Mesenchymal stem cell (in vitro differentiated cells and primary cell): ENCODE measurements around the gene CBFA2T2.
"Not testable (repeated sequence)": the region's sequence is repeated elsewhere in the genome, so short reads cannot be mapped to it uniquely, and the experiment has no call there.

Experiments
- DNase-seq: peaks from one replicate; pipeline ENCODE4 v3.0.0-alpha.2; 2013
- H2AFZ ChIP-seq: one replicate; pipeline ENCODE4 v1.6.1; 2013; ENCODE audit warnings: low read depth, mild to moderate bottlenecking, control low read depth, inconsistent platforms, low read length, moderate library complexity
- H2AK5ac ChIP-seq: 2 replicates; pipeline ENCODE4 v1.6.1; 2013; ENCODE audit warnings: low read length, moderate library complexity, mild to moderate bottlenecking, inconsistent platforms; ENCODE audit not compliant: severe bottlenecking
- H2BK120ac ChIP-seq: one replicate; pipeline ENCODE4 v1.6.1; 2013; ENCODE audit warnings: low read depth, mild to moderate bottlenecking, inconsistent platforms, low read length, moderate library complexity
- H2BK12ac ChIP-seq, 2 experiments: one replicate each; pipeline ENCODE4 v1.6.1; 2013; ENCODE audit warnings: inconsistent platforms in 2 of 2, low read length in 2 of 2, mild to moderate bottlenecking in 2 of 2, moderate library complexity in 2 of 2, control low read depth in 1 of 2
- H2BK15ac ChIP-seq: one replicate; pipeline ENCODE4 v1.6.1; 2013; ENCODE audit warnings: mild to moderate bottlenecking, low read depth, inconsistent platforms; ENCODE audit not compliant: poor library complexity, severe bottlenecking
- H2BK5ac ChIP-seq: 2 replicates; pipeline ENCODE4 v1.6.1; 2013; ENCODE audit warnings: low read depth, mild to moderate bottlenecking, low read length, control low read depth, inconsistent platforms; ENCODE audit not compliant: poor library complexity, severe bottlenecking
- H3K14ac ChIP-seq, 2 experiments: one replicate each; pipeline ENCODE4 v1.6.1; 2013; ENCODE audit warnings: inconsistent platforms in 2 of 2, low read length in 2 of 2, control low read depth in 1 of 2, mild to moderate bottlenecking in 1 of 2, moderate library complexity in 1 of 2
- H3K18ac ChIP-seq, 2 experiments: one replicate each; pipeline ENCODE4 v1.6.1; 2013; ENCODE audit warnings: inconsistent platforms in 2 of 2, low read length in 2 of 2, control low read depth in 1 of 2, low read depth in 1 of 2, mild to moderate bottlenecking in 1 of 2
- H3K23ac ChIP-seq, 2 experiments: one replicate each; pipeline ENCODE4 v1.6.1; 2013; ENCODE audit warnings: inconsistent platforms in 2 of 2, low read length in 2 of 2, mild to moderate bottlenecking in 2 of 2, moderate library complexity in 2 of 2, control low read depth in 1 of 2
- H3K27ac ChIP-seq: 2 replicates; pipeline ENCODE4 v1.5.1; 2013; ENCODE audit warnings: mild to moderate bottlenecking, moderate library complexity, low read length, control low read depth, inconsistent platforms; ENCODE audit not compliant: poor library complexity, severe bottlenecking
- H3K27me3 ChIP-seq, 2 experiments: 2 replicates each; pipeline versions ENCODE4 v1.6.1 to v1.7.0; 2013; ENCODE audit warnings: low read length in 2 of 2, mild to moderate bottlenecking in 2 of 2, moderate library complexity in 2 of 2, control low read depth in 1 of 2, inconsistent platforms in 1 of 2; ENCODE audit not compliant: control insufficient read depth in 1 of 2, insufficient read depth in 1 of 2
- H3K36me3 ChIP-seq, 2 experiments: 2 replicates each; pipeline versions ENCODE4 v1.6.1 to v1.7.0; 2013; ENCODE audit warnings: low read length in 2 of 2, control low read depth in 1 of 2, inconsistent platforms in 1 of 2, low read depth in 1 of 2, mild to moderate bottlenecking in 1 of 2; ENCODE audit not compliant: insufficient read depth in 2 of 2, control insufficient read depth in 1 of 2
- H3K4ac ChIP-seq, 2 experiments: one replicate each; pipeline ENCODE4 v1.6.1; 2013; ENCODE audit warnings: inconsistent platforms in 2 of 2, low read length in 2 of 2, mild to moderate bottlenecking in 2 of 2, moderate library complexity in 2 of 2, control low read depth in 1 of 2, low read depth in 1 of 2
- H3K4me1 ChIP-seq: 2 replicates; pipeline ENCODE4 v1.6.1; 2013; ENCODE audit warnings: low read depth, low read length, control low read depth; ENCODE audit not compliant: control insufficient read depth, insufficient read depth
- H3K4me2 ChIP-seq: 2 replicates; pipeline ENCODE4 v1.6.1; 2013; ENCODE audit warnings: low read length, mild to moderate bottlenecking, inconsistent platforms; ENCODE audit not compliant: poor library complexity, severe bottlenecking
- H3K4me3 ChIP-seq, 2 experiments: 2 replicates each; pipeline versions ENCODE4 v1.5.1 to v1.7.0; 2013; ENCODE audit warnings: low read length in 2 of 2, mild to moderate bottlenecking in 2 of 2, control low read depth in 1 of 2, low read depth in 1 of 2; ENCODE audit not compliant: insufficient read depth in 1 of 2
- H3K79me1 ChIP-seq: replicated peaks from 2 replicates; pipeline ENCODE4 v1.6.1; 2013; ENCODE audit warnings: mild to moderate bottlenecking, control low read depth, low read length, inconsistent platforms; ENCODE audit not compliant: poor library complexity, severe bottlenecking
- H3K9ac ChIP-seq: 2 replicates; pipeline ENCODE4 v1.7.0; 2013; ENCODE audit warnings: mild to moderate bottlenecking, low read length, moderate library complexity
- H3K9me3 ChIP-seq: 2 replicates; pipeline ENCODE4 v1.7.0; 2013; ENCODE audit warnings: mild to moderate bottlenecking, low read length; ENCODE audit not compliant: control insufficient read depth
- H4K8ac ChIP-seq: one replicate; pipeline ENCODE4 v1.6.1; 2013; ENCODE audit warnings: inconsistent platforms, mild to moderate bottlenecking, low read length, moderate library complexity
- H4K91ac ChIP-seq: one replicate; pipeline ENCODE4 v1.6.1; 2013; ENCODE audit warnings: mild to moderate bottlenecking, low read length, inconsistent platforms
- WGBS: methylation state at CpG from one replicate; pipeline ENCODE4 v1.1.7; 2013; ENCODE audit warnings: mixed read lengths; 5-methylcytosine and 5-hydroxymethylcytosine counted together

The CBFA2T2 gene

DNA sequence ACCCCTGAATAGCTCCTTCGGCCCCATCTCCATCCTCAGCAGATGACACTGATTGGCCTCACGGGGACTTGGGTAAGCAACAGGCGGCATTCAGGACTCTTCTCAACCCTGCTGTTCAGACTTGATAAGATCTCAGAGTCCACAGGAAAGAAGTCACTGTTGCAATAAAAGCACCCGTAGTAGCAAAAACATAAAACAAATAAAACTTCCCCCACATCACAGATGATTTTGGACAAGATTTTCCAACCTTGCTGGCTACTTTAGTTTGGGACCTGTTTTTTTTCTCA is 155.1 kb downstream of the CBFA2T2 start:
- peaks cover 15% of the 10 kb centered on the region for H3K4me1 ChIP-seq
- H3K9ac ChIP-seq = no peak overlapping the region
- no peak overlapping the region for H3K23ac ChIP-seq
- H2AFZ ChIP-seq = no peak overlapping the region
- no peak for DNase-seq
- H3K79me1 ChIP-seq = peaks cover 3% of the 10 kb centered on the region
- no peaks in the 10 kb centered on the region for H3K9me3 ChIP-seq
- H3K14ac ChIP-seq = no peak overlapping the region
- no peaks in the 10 kb centered on the region for H3K27me3 ChIP-seq
- H2BK5ac ChIP-seq = no peak overlapping the region
- H4K8ac ChIP-seq = no peak overlapping the region
- H3K4me2 ChIP-seq = no peak overlapping the region
- 67% methylated on average over 4 of the region's 4 CpGs for WGBS
- H2AK5ac ChIP-seq = no peak overlapping the region
- H2BK120ac ChIP-seq = no peak overlapping the region
- peaks cover 47 to 54% of the 10 kb centered on the region in 2 experiments for H3K36me3 ChIP-seq
- H3K27ac ChIP-seq = no peak overlapping the region
- H3K4ac ChIP-seq = no peak overlapping the region
- no peak overlapping the region for H2BK15ac ChIP-seq
- no peak overlapping the region for H3K18ac ChIP-seq
- no peak overlapping the region for H4K91ac ChIP-seq
- no peak overlapping the region for H2BK12ac ChIP-seq
- no peak overlapping the region for H3K4me3 ChIP-seq

DNA sequence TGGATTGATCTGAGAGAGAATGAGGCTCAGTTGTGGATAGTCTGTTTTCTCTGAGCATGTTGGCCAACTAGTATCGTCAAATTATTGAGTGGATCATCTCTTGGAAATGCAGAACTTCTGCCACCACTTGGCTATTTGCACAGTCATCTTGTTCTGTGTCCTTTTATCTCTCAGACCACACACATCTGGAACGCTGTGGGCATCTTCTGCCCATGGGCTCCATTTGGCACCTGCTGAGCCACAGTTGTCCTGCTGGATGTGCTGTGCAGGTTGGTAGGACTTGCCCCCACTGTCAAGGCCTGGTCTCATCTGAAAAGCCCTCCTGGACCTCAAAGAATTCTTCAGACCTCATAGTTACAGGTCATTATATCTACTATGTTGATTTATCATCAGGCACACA is 155.5 kb downstream of the CBFA2T2 start:
- Histone ChIP-seq H3K4me1 (peaks cover 15% of the 10 kb centered on the region), H3K23ac (no peak overlapping the region), H3K4me3 (no peak overlapping the region), H3K9me3 (no peaks in the 10 kb centered on the region), H4K91ac (no peak overlapping the region), H3K4ac (no peak overlapping the region), H3K27me3 (no peaks in the 10 kb centered on the region), H2BK120ac (no peak overlapping the region), H2AK5ac (no peak overlapping the region), H2BK15ac (no peak overlapping the region), H3K14ac (no peak overlapping the region), H4K8ac (no peak overlapping the region), H2AFZ (no peak overlapping the region), H3K18ac (no peak overlapping the region), H3K36me3 (peaks cover 43 to 50% of the 10 kb centered on the region in 2 experiments), H3K9ac (no peak overlapping the region), H3K4me2 (no peak overlapping the region), H2BK12ac (no peak overlapping the region), H3K27ac (no peak overlapping the region), H2BK5ac (no peak overlapping the region), H3K79me1 (peaks cover 3% of the 10 kb centered on the region)
- WGBS = 90% methylated on average over 2 of the region's 2 CpGs
- no peak for DNase-seq

GRCh38 chr20:33646191-33646590 is 156.3 kb downstream of the CBFA2T2 start:
- WGBS = 92% methylated on average over 5 of the region's 5 CpGs
- Histone ChIP-seq H2BK120ac (no peak overlapping the region), H3K9ac (no peak overlapping the region), H3K18ac (no peak overlapping the region), H2BK15ac (no peak overlapping the region), H2AK5ac (no peak overlapping the region), H3K79me1 (peaks cover 3% of the 10 kb centered on the region), H3K4me3 (no peak overlapping the region), H3K9me3 (no peaks in the 10 kb centered on the region), H2AFZ (no peak overlapping the region), H3K14ac (no peak overlapping the region), H4K91ac (no peak overlapping the region), H3K4me2 (no peak overlapping the region), H3K4ac (no peak overlapping the region), H3K23ac (no peak overlapping the region), H3K27ac (no peak overlapping the region), H3K36me3 (peaks cover 42 to 43% of the 10 kb centered on the region in 2 experiments), H3K27me3 (peaks cover 0 to 2% of the 10 kb centered on the region in 2 experiments), H4K8ac (no peak overlapping the region), H3K4me1 (peaks cover 15% of the 10 kb centered on the region), H2BK12ac (no peak overlapping the region), H2BK5ac (no peak overlapping the region)
- DNase-seq = no peak

GRCh38 chr20:33646959-33647602 is 157.2 kb downstream of the CBFA2T2 start:
- H3K27me3 ChIP-seq, H3K27ac ChIP-seq, H3K9me3 ChIP-seq, DNase-seq, H2BK15ac ChIP-seq, H3K4me2 ChIP-seq, H2BK120ac ChIP-seq, H2AFZ ChIP-seq, H2BK5ac ChIP-seq, H3K14ac ChIP-seq, H2BK12ac ChIP-seq, H4K8ac ChIP-seq, H4K91ac ChIP-seq, H3K4ac ChIP-seq, H2AK5ac ChIP-seq, H3K23ac ChIP-seq, H3K79me1 ChIP-seq, H3K18ac ChIP-seq: not testable (repeated sequence)
- Histone ChIP-seq H3K36me3 (peaks cover 35 to 38% of the 10 kb centered on the region in 2 experiments), H3K9ac (peak overlapping the region; percentile 38), H3K4me3 (peak overlapping the region in 1 of 2 experiments; percentile 33), H3K4me1 (peaks cover 15% of the 10 kb centered on the region)
- WGBS = 95% methylated on average over 14 of the region's 14 CpGs
